Subcutaneous abdominal adipose tissue (tissue), 5 donors: ENCODE data around the gene KCNK4.
"Not testable (repeated sequence)": the region's sequence is repeated elsewhere in the genome, so short reads cannot be mapped to it uniquely, and the experiment has no call there.

Experiments used
- H3K27ac ChIP-seq: one replicate; pipeline ENCODE4 v1.7.0; 2013; ENCODE audit warnings: low read depth, mild to moderate bottlenecking, inconsistent platforms, low read length, moderate library complexity
- H3K27me3 ChIP-seq, 5 donors: one replicate each; pipeline ENCODE4 v1.7.0; 2013; ENCODE audit warnings: low read length in 5 of 5, inconsistent platforms in 1 of 5; ENCODE audit not compliant: control insufficient read depth in 5 of 5, insufficient read depth in 4 of 5
- H3K36me3 ChIP-seq, 5 donors: one replicate each; pipeline ENCODE4 v1.7.0; 2013; ENCODE audit warnings: low read length in 5 of 5; ENCODE audit not compliant: control insufficient read depth in 5 of 5, insufficient read depth in 5 of 5
- H3K4me1 ChIP-seq, 5 donors: one replicate each; pipeline ENCODE4 v1.7.0; 2013; ENCODE audit warnings: low read length in 5 of 5, mild to moderate bottlenecking in 3 of 5, moderate library complexity in 1 of 5; ENCODE audit not compliant: control insufficient read depth in 5 of 5, insufficient read depth in 5 of 5
- H3K4me3 ChIP-seq, 5 donors: one replicate each; pipeline ENCODE4 v1.7.0; 2013; ENCODE audit warnings: low read length in 5 of 5, low read depth in 1 of 5
- H3K9ac ChIP-seq, 5 donors: one replicate each; pipeline ENCODE4 v1.7.0; 2013; ENCODE audit warnings: low read length in 5 of 5, mild to moderate bottlenecking in 4 of 5, moderate library complexity in 3 of 5
- H3K9me3 ChIP-seq, 5 donors: one replicate each; pipeline ENCODE4 v1.7.0; 2013; ENCODE audit warnings: low read length in 5 of 5; ENCODE audit not compliant: control insufficient read depth in 5 of 5
- donor health status: healthy.
- donor health status: healthy.
- donor health status: healthy.
- donor health status: healthy.
- donor health status: healthy.

The KCNK4 gene

DNA sequence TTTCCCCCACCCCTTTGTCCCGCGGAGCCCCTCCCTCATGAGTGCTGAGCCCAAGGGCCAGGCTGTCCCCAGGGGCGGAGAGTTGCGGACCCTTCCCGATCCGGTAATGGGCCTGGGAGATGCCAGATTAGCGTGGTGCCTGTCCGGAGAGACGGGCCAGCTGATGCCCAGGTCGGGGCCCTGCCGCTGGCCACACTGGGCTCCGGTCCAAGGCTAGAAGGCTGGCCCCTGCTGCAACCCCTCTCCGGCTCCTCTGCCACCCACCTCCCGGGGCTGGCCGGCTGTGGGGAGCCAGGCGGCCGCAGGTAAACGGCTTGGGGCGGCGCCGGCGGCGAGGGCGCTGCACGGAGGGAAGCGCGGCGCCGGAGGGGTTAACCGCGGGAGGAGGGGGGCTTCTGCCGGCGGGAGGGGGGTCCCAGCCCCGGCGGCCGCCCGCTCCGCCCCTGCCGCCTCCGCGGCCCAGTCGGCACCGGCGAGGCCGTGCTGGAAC, at the start of gene KCNK4:
Gene KCNK4, plus strand, starts transcription at position 41 of the 490 bp plus-strand sequence. CDS start 1,717 bp downstream, outside the sequence.
- Histone ChIP-seq H3K27ac (no peak within 1 kb of the TSS), H3K9me3 (no peaks in the 10 kb centered on the region), H3K4me1 (peaks cover 0 to 22% (median 16%) of the 10 kb centered on the region in 5 donors), H3K4me3 (peak within 1 kb of the TSS in 3 of 5 donors; percentile 8 to 58 (median 36)), H3K27me3 (peaks cover 29 to 57% (median 46%) of the 10 kb centered on the region in 5 donors), H3K9ac (no peak within 1 kb of the TSS), H3K36me3 (peaks cover 0 to 4% (median 0%) of the 10 kb centered on the region in 5 donors)

DNA sequence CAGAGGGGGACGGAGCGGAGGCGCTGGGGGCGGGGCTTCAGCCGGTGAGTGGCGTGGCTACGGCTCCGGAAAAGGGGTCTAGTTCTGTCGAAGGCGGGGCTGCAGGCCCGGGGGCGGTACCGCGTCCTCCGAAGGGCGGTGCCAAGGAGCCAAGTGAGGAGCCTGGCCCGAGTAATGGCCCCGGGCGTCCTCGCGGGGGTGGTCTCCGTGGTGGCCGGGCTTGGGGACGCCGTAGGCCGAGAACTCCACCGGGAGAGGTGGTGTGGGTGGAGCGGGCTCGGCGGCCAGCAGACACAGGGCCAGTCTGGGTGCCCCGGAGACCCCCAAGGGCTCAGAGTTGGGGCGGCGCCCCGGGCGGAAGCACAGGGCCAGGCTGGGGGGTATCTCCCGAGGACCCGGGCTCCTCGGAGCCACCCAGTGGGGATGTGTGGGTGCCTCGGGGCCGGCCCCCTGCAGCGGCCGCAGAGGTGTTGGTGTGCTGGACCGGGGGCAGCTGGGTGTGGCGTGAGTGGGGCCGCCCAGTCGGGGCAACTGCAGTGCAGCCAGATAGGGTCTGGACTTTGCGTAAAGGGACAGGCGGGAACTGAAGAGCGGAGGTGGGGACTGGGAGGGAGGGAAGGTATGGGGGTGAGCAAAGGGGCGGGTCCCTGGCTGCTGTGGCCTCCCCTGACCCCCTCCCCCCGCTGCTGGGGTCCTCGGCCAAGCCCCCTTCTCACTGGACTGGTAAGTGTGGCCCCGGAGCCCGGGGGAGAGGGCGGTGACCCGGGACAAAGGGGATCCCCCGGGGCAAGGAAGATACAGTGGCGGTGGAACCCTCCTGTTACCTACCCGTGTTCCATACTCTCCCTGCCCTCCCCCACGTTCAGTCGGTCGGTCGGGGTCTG, 49.4 kb upstream of the KCNK4 start:
- Histone ChIP-seq H3K9ac (peak overlapping the region in 4 of 5 donors; percentile 77 to 88 (median 82)), H3K4me1 (peaks cover 7 to 62% (median 42%) of the 10 kb centered on the region in 5 donors), H3K36me3 (peaks cover 0 to 39% (median 34%) of the 10 kb centered on the region in 5 donors)

DNA sequence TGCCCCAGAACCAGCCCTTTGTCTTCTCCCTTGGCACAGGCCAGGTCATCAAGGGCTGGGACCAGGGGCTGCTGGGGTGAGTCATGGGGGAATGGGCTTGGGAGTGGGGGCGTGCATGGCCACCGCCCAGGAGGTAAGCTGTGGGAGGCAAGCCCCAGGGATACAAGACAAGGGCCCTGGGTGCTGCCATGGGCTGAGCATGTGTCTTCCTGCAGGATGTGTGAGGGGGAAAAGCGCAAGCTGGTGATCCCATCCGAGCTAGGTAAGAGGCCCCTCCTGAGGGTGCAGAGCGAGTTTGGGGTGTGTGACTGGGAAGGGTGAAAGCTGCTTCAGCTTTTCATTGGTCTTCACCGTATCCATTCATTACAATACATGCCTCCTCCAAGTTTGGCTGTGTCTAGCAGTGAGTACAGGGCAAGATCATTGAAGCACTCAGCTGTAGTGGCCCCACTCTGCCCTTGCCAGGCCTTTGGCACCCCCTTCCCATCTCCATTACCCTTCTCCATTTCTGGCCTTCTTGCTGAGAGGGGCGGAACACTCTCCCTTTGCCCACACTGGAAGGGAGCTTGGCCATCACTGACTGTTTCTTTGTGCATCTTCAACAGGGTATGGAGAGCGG, 47.8 kb upstream of the KCNK4 start:
- Histone ChIP-seq H3K27me3 (peaks cover 0 to 7% (median 0%) of the 10 kb centered on the region in 5 donors), H3K4me3 (no peak overlapping the region), H3K9me3 (no peaks in the 10 kb centered on the region), H3K36me3 (peaks cover 0 to 23% (median 20%) of the 10 kb centered on the region in 5 donors), H3K9ac (peak overlapping the region in 1 of 5 donors; percentile 39), H3K27ac (peak overlapping the region; percentile 54), H3K4me1 (peaks cover 10 to 70% (median 53%) of the 10 kb centered on the region in 5 donors)

More for the DNA sequence above, 49.4 kb upstream of the KCNK4 start:
- Histone ChIP-seq H3K27me3 (peaks cover 0 to 7% (median 0%) of the 10 kb centered on the region in 5 donors), H3K9me3 (no peaks in the 10 kb centered on the region), H3K4me3 (peak overlapping the region; percentile 29 to 86 (median 79)), H3K27ac (peak overlapping the region; percentile 99)

DNA sequence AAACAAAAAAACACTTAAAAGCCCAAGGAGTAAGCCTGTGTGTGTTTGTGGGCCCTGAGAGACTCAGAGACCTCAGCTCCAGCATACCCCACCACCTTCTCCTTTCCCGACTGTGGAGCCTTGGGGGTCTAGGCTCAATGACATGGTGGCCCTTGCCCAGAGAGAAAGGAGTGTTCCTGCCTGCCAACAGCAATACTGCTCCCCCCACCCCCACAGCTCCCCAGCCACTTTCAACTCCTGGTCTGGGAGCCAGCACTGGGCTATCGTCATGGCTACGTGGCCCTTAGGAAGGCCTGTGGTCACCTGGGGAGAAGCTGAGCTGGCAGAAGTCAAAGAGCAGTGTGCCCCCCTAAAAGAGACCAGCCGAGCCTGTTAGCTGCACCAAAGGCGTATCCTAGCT, 47.0 kb upstream of the KCNK4 start:
- no peak overlapping the region for H3K4me3 ChIP-seq
- H3K9me3 ChIP-seq = no peaks in the 10 kb centered on the region
- H3K9ac ChIP-seq = no peak overlapping the region
- H3K36me3 ChIP-seq = peaks cover 0 to 16% (median 12%) of the 10 kb centered on the region in 5 donors
- H3K27ac ChIP-seq = peak overlapping the region; percentile 54
- peaks cover 10 to 70% (median 53%) of the 10 kb centered on the region in 5 donors for H3K4me1 ChIP-seq
- peaks cover 0 to 7% (median 0%) of the 10 kb centered on the region in 5 donors for H3K27me3 ChIP-seq

DNA sequence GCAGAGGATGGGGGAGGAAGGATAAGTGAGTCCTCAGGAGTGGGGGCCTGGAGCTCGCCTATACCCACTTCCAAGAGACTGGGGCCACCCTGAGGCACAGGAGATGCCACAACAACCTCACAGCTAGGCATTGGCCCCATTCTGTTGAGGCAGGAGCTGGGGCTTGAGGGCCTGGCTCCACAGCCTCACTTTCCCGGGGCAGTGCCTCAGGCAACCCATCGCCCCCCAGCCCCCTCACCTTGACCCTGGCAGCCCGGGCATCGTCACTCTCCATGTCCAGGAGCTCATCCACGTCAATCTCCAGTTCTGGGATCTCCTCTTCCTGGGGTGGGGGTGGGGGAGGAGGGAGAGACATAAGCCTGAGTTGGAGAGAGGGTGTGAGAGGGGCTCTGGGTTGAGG, 46.1 kb upstream of the KCNK4 start:
- peak overlapping the region in 4 of 5 donors; percentile 51 to 75 (median 57) for H3K9ac ChIP-seq
- peaks cover 0 to 7% (median 0%) of the 10 kb centered on the region in 5 donors for H3K27me3 ChIP-seq
- H3K27ac ChIP-seq = peak overlapping the region; percentile 89
- H3K4me1 ChIP-seq = peaks cover 10 to 65% (median 53%) of the 10 kb centered on the region in 5 donors
- peaks cover 0 to 15% (median 11%) of the 10 kb centered on the region in 5 donors for H3K36me3 ChIP-seq
- peak overlapping the region; percentile 35 to 73 (median 68) for H3K4me3 ChIP-seq
- no peaks in the 10 kb centered on the region for H3K9me3 ChIP-seq

DNA sequence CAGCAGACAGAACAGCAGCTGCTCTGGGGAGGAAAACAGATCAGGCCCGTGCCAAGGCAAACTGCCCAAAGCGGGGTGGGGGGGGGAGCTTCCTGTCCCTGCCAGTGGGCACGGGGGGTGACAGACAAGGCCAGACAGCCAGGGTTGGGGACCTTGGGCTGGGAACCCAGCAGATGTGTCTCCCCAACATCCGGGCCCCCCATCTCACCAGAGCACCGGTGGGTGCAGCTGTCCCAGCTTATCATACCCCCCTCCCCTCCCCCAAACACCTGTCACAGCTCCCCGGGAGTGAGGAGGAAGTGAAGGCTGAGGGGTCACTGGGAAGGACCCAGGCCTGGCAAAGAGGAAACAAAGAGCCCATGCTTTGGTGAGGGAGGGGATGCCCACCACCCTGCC, 45.7 kb upstream of the KCNK4 start:
- Histone ChIP-seq H3K36me3 (peaks cover 0 to 15% (median 11%) of the 10 kb centered on the region in 5 donors), H3K27ac (peak overlapping the region; percentile 89), H3K4me3 (peak overlapping the region; percentile 56 to 73 (median 68)), H3K4me1 (peaks cover 8 to 60% (median 50%) of the 10 kb centered on the region in 5 donors), H3K9ac (peak overlapping the region in 3 of 5 donors; percentile 54 to 75 (median 60)), H3K27me3 (peaks cover 0 to 7% (median 0%) of the 10 kb centered on the region in 5 donors), H3K9me3 (no peaks in the 10 kb centered on the region)

DNA sequence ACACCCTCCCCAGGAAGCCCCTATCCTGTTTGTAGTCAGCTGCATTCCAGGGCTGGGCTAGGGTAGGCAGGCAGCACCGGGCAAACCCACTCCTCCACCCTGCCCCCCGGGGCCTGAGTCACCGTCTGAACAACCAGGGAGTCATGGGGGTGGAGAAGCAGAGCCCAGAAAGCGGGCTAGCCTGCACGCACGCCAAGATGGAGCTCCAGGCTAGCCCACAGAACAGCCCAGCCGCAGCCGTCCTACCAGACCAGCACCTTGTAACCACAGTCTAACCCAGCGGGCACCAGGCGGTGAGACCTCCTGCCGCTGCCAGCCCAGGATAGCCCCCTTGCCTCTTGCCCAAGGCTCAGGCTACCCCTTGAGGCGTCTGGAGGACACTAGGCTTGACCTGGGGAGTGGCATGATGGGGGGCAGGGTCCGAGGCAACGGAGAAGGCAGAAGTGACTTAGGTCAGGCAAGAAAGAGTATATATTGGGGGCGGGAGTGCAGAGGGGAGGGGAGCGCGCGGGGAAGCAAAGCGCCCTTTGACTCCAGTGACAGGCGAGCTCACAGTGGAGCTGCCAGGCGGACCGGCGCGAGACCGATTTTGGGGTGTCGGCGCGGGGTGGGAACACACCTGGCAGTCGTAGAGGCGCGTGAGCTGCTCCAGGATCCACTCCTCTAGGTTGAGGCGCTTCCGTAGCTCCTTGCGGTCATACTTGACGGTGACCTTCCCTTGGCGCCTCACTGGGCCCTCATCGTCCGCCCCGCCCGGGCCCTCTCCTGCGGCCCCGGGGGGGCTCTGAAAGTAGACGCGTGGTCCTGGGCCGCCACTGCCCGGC, 45.1 kb upstream of the KCNK4 start:
- Histone ChIP-seq H3K4me1 (peaks cover 2 to 63% (median 54%) of the 10 kb centered on the region in 5 donors), H3K9ac (peak overlapping the region in 4 of 5 donors; percentile 54 to 75 (median 62))

DNA sequence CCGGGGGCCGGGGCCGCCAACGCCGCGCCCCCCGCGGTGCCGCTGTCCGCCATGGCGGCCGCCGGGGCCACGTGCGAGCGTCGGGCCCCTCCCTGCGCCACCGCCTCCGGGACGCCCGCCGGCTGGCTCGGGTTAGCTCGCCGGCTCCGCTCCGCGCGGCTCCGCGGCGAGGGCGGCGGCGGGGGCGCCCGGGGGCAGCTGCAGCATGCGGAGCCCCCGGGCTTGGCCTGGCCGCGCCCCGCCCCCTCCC, 44.6 kb upstream of the KCNK4 start:
- H3K27me3 ChIP-seq, H3K9me3 ChIP-seq, H3K27ac ChIP-seq: not testable (repeated sequence)
- peaks cover 0 to 14% (median 11%) of the 10 kb centered on the region in 5 donors for H3K36me3 ChIP-seq
- peak overlapping the region in 2 of 5 donors; percentile 68 to 73 for H3K4me3 ChIP-seq
- H3K9ac ChIP-seq = peak overlapping the region in 1 of 5 donors; percentile 60
- peaks cover 2 to 65% (median 54%) of the 10 kb centered on the region in 5 donors for H3K4me1 ChIP-seq

More for the DNA sequence above, 45.1 kb upstream of the KCNK4 start:
- Histone ChIP-seq H3K27me3 (peaks cover 0 to 2% (median 0%) of the 10 kb centered on the region in 5 donors), H3K36me3 (peaks cover 0 to 14% (median 11%) of the 10 kb centered on the region in 5 donors), H3K9me3 (no peaks in the 10 kb centered on the region), H3K4me3 (peak overlapping the region; percentile 63 to 73 (median 72)), H3K27ac (peak overlapping the region; percentile 89)
